B cell (primary cell): ENCODE results near the gene B4GALNT1. TPM values are rescaled to one million over a fixed set of nuclear protein-coding genes. Genes with fewer than 3 reads are reported as not detected.

Experiments used
- ATAC-seq: fragments of 200-7000 bp; cut with Tn5 transposase; one replicate; pipeline ENCODE4 v1.10.0; 2021; ENCODE audit warnings: low read depth, mild to moderate bottlenecking, moderate number of reproducible peaks, moderate library complexity
- CTCF ChIA-PET: fragments of 350-600 bp; sonication (Branson Sonifier 250); formaldehyde crosslinking; loops from one replicate; lab custom pipeline; 2021; ENCODE audit warnings: antibody characterized with exemption, inconsistent platforms; lab: Charles Lee
- POLR2A ChIA-PET: fragments of 350-600 bp; sonication (Branson Sonifier 250); formaldehyde crosslinking; loops from one replicate; lab custom pipeline; 2021; ENCODE audit warnings: antibody characterized with exemption; lab: Charles Lee
- DNase-seq: peaks from one replicate; pipeline ENCODE4 v3.0.0; 2013
- H2AFZ ChIP-seq: 2 replicates; pipeline ENCODE4 v1.6.1; 2012; ENCODE audit warnings: mild to moderate bottlenecking, low read depth, low read length; ENCODE audit not compliant: insufficient read depth, poor library complexity, severe bottlenecking
- H3K27ac ChIP-seq, 2 donors: 1 replicate in 1 of 2; 2 replicates in 1 of 2; pipeline ENCODE4 v1.5.1; 2012 to 2013; ENCODE audit warnings: low read length in 2 of 2, mild to moderate bottlenecking in 2 of 2, moderate library complexity in 1 of 2
- H3K27me3 ChIP-seq, 4 experiments: fragments of 200-600 bp in 1 of 4; sonication (generic) in 1 of 4; replicated peaks in 1 of 4; 1 replicate in 2 of 4; 2 replicates in 2 of 4; pipeline versions ENCODE4 v1.6.1 to v1.7.0; 2013 to 2016; ENCODE audit warnings: low read length in 3 of 4, mild to moderate bottlenecking in 2 of 4, mixed read lengths in 1 of 4, moderate library complexity in 1 of 4; ENCODE audit not compliant: insufficient read depth in 4 of 4, control insufficient read depth in 3 of 4; ENCODE audit errors: control extremely low read depth in 1 of 4
- H3K36me3 ChIP-seq, 2 experiments: replicated peaks in 1 of 2; 1 replicate in 1 of 2; 2 replicates in 1 of 2; pipeline versions ENCODE4 v1.6.1 to v1.7.1; 2013; ENCODE audit warnings: low read length in 1 of 2; ENCODE audit not compliant: insufficient read depth in 2 of 2, control insufficient read depth in 1 of 2; ENCODE audit errors: control extremely low read depth in 1 of 2, extremely low read depth in 1 of 2
- H3K4me1 ChIP-seq, 2 donors: fragments of 200-600 bp in 1 of 2; sonication (generic) in 1 of 2; 1 replicate in 1 of 2; 2 replicates in 1 of 2; pipeline versions ENCODE4 v1.5.1 to v1.6.1; 2013 to 2017; ENCODE audit warnings: low read length in 2 of 2; ENCODE audit not compliant: control insufficient read depth in 2 of 2, insufficient read depth in 2 of 2
- H3K4me2 ChIP-seq: replicated peaks from 2 replicates; pipeline ENCODE3; 2012; ENCODE audit warnings: mild to moderate bottlenecking, low read depth, low read length; ENCODE audit not compliant: poor library complexity, severe bottlenecking
- H3K4me3 ChIP-seq, 5 experiments: fragments of 200-600 bp in 1 of 5; sonication (generic) in 1 of 5; 1 replicate in 3 of 5; 2 replicates in 2 of 5; pipeline versions ENCODE4 v1.5.1 to v1.7.0; 2011 to 2016; ENCODE audit warnings: low read length in 4 of 5, mild to moderate bottlenecking in 4 of 5, low read depth in 2 of 5, control low read depth in 1 of 5, moderate library complexity in 1 of 5; ENCODE audit not compliant: insufficient read depth in 1 of 5; ENCODE audit errors: control extremely low read depth in 1 of 5, extremely low read depth in 1 of 5
- H3K79me2 ChIP-seq: fragments of 200-600 bp; sonication (generic); one replicate; pipeline ENCODE4 v1.6.0; 2016; ENCODE audit warnings: low read length; ENCODE audit not compliant: control insufficient read depth, insufficient read depth
- H3K9ac ChIP-seq: fragments of 200-600 bp; sonication (generic); 2 replicates; pipeline ENCODE4 v1.6.1; 2017; ENCODE audit warnings: mild to moderate bottlenecking, low read length, moderate library complexity
- H3K9me3 ChIP-seq, 3 donors: one replicate each; pipeline versions ENCODE4 v1.6.1 to v1.7.1; 2013; ENCODE audit warnings: low read length in 2 of 3; ENCODE audit not compliant: control insufficient read depth in 2 of 3, insufficient read depth in 1 of 3; ENCODE audit errors: control extremely low read depth in 1 of 3
- H4K20me1 ChIP-seq: 2 replicates; pipeline ENCODE4 v1.6.0; 2012; ENCODE audit warnings: mild to moderate bottlenecking, low read length; ENCODE audit not compliant: insufficient read depth, control insufficient read depth, poor library complexity, severe bottlenecking
- H3K27ac Mint-ChIP-seq: one replicate; pipeline ENCODE4 v1.8.0; 2021; ENCODE audit warnings: mixed read lengths
- H3K27me3 Mint-ChIP-seq: one replicate; pipeline ENCODE4 v1.8.0; 2021; ENCODE audit warnings: mixed read lengths
- H3K4me1 Mint-ChIP-seq: one replicate; pipeline ENCODE4 v1.8.0; 2021; ENCODE audit warnings: mixed read lengths
- H3K4me3 Mint-ChIP-seq: one replicate; pipeline ENCODE4 v1.8.0; 2021; ENCODE audit warnings: mixed read lengths
- H3K9me3 Mint-ChIP-seq: one replicate; pipeline ENCODE4 v1.8.0; 2022; ENCODE audit warnings: mixed read lengths; ENCODE audit not compliant: insufficient read depth
- EZH2 ChIP-seq: IDR thresholded peaks from 2 replicates; pipeline ENCODE4 v1.6.1; 2012; ENCODE audit warnings: borderline replicate concordance, low read depth, mild to moderate bottlenecking, moderate library complexity, low read length; ENCODE audit not compliant: insufficient read depth, poor library complexity, severe bottlenecking
- WGBS: methylation state at CpG from one replicate; pipeline ENCODE4 v1.1.5; 2013; ENCODE audit warnings: missing lambda C conversion rate; ENCODE audit not compliant: insufficient coverage; 5-methylcytosine and 5-hydroxymethylcytosine counted together
- intact Hi-C: fragments of 100-400 bp; cut with micrococcal nuclease; formaldehyde crosslinking; loops from one replicate; pipeline ENCODE4 v1.10.0; 2022
- polyA plus RNA-seq: library from polyadenylated mRNA; depleted of rRNA; stranded (reverse); fragments of >200 nt; gene quantifications from 2 replicates; pipeline ENCODE4 v1.2.3, GENCODE V29; 2012
- total RNA-seq, 2 donors: library from RNA; stranded (reverse); fragments of 120-200 nt in 1 of 2; gene quantifications; 1 replicate in 1 of 2; 2 replicates in 1 of 2; pipeline versions ENCODE4 v1.2.3 to v1.2.4, GENCODE V29; 2013 to 2022
- TF ChIP-seq, protein P1 (sequence below): fragments of 200-600 bp; IDR thresholded peaks from one replicate; pipeline ENCODE4 v1.8.0; 2022; ENCODE audit warnings: antibody characterized with exemption, mild to moderate bottlenecking

Gene B4GALNT1
- total and polyA plus RNA-seq, 2 donors (not counting 1 experiment from before 2014, with no cell fraction given): 0.04 to 0.22 TPM

- no peaks in the 10 kb centered on the region for H3K9me3 Mint-ChIP-seq
- H3K4me1 ChIP-seq: peaks cover 14 to 21% of the 10 kb centered on the region in 2 donors
- DNase-seq (peak; percentile 89), ATAC-seq (peak; percentile 98)
- peaks cover 6 to 18% of the 10 kb centered on the region in 2 experiments for H3K36me3 ChIP-seq
- H3K4me2 ChIP-seq: peak within 1 kb of the TSS; percentile 90
- H3K27ac Mint-ChIP-seq: peak within 1 kb of the TSS; percentile 81
- CTCF ChIA-PET: interaction anchor here (0.7 to 3.7 kb wide), 7 partner anchors 8 to 42 kb away, joined by 3 to 32 read pairs (median 5); partner anchors contain the start of gene B4GALNT1
- intact Hi-C loops: loop anchor here (1.0 to 2.0 kb wide), 3 partner anchors 8 to 44 kb away; partner anchors contain the start of gene DCTN2
- peaks cover 3% of the 10 kb centered on the region for H3K27me3 Mint-ChIP-seq
- peak within 1 kb of the TSS; percentile 50 to 63 for H3K27ac ChIP-seq
- peaks cover 3% of the 10 kb centered on the region for H4K20me1 ChIP-seq
- H3K9me3 ChIP-seq: no peaks in the 10 kb centered on the region
- 1% methylated on average over 68 of the region's 69 CpGs for WGBS
- H3K4me3 ChIP-seq: peak within 1 kb of the TSS; percentile 70 to 97 (median 78)
- peaks cover 15% of the 10 kb centered on the region for H3K79me2 ChIP-seq
- TF ChIP-seq, protein P1, sequence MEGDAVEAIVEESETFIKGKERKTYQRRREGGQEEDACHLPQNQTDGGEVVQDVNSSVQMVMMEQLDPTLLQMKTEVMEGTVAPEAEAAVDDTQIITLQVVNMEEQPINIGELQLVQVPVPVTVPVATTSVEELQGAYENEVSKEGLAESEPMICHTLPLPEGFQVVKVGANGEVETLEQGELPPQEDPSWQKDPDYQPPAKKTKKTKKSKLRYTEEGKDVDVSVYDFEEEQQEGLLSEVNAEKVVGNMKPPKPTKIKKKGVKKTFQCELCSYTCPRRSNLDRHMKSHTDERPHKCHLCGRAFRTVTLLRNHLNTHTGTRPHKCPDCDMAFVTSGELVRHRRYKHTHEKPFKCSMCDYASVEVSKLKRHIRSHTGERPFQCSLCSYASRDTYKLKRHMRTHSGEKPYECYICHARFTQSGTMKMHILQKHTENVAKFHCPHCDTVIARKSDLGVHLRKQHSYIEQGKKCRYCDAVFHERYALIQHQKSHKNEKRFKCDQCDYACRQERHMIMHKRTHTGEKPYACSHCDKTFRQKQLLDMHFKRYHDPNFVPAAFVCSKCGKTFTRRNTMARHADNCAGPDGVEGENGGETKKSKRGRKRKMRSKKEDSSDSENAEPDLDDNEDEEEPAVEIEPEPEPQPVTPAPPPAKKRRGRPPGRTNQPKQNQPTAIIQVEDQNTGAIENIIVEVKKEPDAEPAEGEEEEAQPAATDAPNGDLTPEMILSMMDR: no peak
- no peak for TF ChIP-seq EZH2
- peak within 1 kb of the TSS; percentile 87 for H2AFZ ChIP-seq
- peak within 1 kb of the TSS; percentile 73 for H3K9ac ChIP-seq
- peaks cover 26% of the 10 kb centered on the region for H3K4me1 Mint-ChIP-seq
- POLR2A ChIA-PET: interaction anchor here (0.9 to 1.7 kb wide), 2 partner anchors 14 to 25 kb away, joined by 3 to 4 read pairs; no protein-coding TSS in a partner anchor
- peak within 1 kb of the TSS; percentile 89 for H3K4me3 Mint-ChIP-seq
- H3K27me3 ChIP-seq: peaks cover 0 to 14% (median 7%) of the 10 kb centered on the region in 4 experiments
Measured at GRCh38 chr12:57590864-57591781, 41.9 kb downstream of the B4GALNT1 start, which contains the start of gene PIP4K2C. PIP4K2C (plus strand) TSS chr12:57591192; CDS start chr12:57591290, 98 bp downstream.
